HG02763 (cell line): ENCODE results near the gene ROM1.
"Not testable (repeated sequence)": the region's sequence is repeated elsewhere in the genome, so short reads cannot be mapped to it uniquely, and the experiment has no call there.

Experiments used
- ATAC-seq: cut with Tn5 transposase; IDR thresholded peaks from one replicate; pipeline ENCODE4 v1.9.1; 2021; ENCODE audit warnings: mild to moderate bottlenecking, moderate library complexity; ENCODE audit not compliant: unreplicated experiment

The ROM1 gene

GRCh38 chr11:62607714-62608113 is 5.3 kb upstream of the ROM1 start:
- ATAC-seq = no peak

GRCh38 chr11:62608776-62609175 is 4.3 kb upstream of the ROM1 start:
- no peak for ATAC-seq

GRCh38 chr11:62610403-62610802 is 2.7 kb upstream of the ROM1 start:
- ATAC-seq = no peak

GRCh38 chr11:62610814-62611704 is 2.0 kb upstream of the ROM1 start:
- no peak for ATAC-seq

- ATAC-seq = peak; percentile 4
Measured at GRCh38 chr11:62611705-62612365, 1.2 kb upstream of the ROM1 start.

GRCh38 chr11:62613291-62613778 is 278 bp downstream of the ROM1 start:
- no peak for ATAC-seq

GRCh38 chr11:62614275-62614674 is 1.2 kb downstream of the ROM1 start:
- ATAC-seq = no peak

- ATAC-seq = no peak
Measured at GRCh38 chr11:62615521-62615920, 2.5 kb downstream of the ROM1 start.

GRCh38 chr11:62616957-62617356 is 3.9 kb downstream of the ROM1 start:
- not testable (repeated sequence) for ATAC-seq

GRCh38 chr11:62621027-62621566 is 8.0 kb downstream of the ROM1 start:
- ATAC-seq = no peak

- ATAC-seq = peak; percentile 89
Measured at GRCh38 chr11:62621567-62622470, 8.8 kb downstream of the ROM1 start, which contains the start of gene B3GAT3. Gene B3GAT3 (minus strand): TSS chr11:62621986. CDS start chr11:62621947, 39 bp downstream.

GRCh38 chr11:62622476-62623089 is 9.5 kb downstream of the ROM1 start:
- no peak for ATAC-seq

GRCh38 chr11:62627713-62628112 is 14.7 kb downstream of the ROM1 start:
- ATAC-seq = no peak

GRCh38 chr11:62632492-62632891 is 19.4 kb downstream of the ROM1 start:
- no peak for ATAC-seq

GRCh38 chr11:62644220-62644619 is 31.2 kb downstream of the ROM1 start:
- ATAC-seq = no peak

GRCh38 chr11:62645671-62645945 is 32.6 kb downstream of the ROM1 start:
- ATAC-seq = no peak

GRCh38 chr11:62645946-62646824 is 33.1 kb downstream of the ROM1 start, which contains the start of gene GANAB:
Gene GANAB (minus strand): TSS chr11:62646613. CDS start chr11:62646599, 14 bp downstream.
- ATAC-seq = peak; percentile 95

GRCh38 chr11:62646825-62647608 is 34.0 kb downstream of the ROM1 start:
- ATAC-seq = no peak

GRCh38 chr11:62647609-62648005 is 34.5 kb downstream of the ROM1 start:
- no peak for ATAC-seq
